Endothelial cell of umbilical vein (primary cell): ENCODE data around the gene CFL1. TPM values are rescaled to one million over a fixed set of nuclear protein-coding genes. Genes with fewer than 3 reads are reported as not detected.

Source experiments
- BruUV-seq: library from RNA; stranded (reverse); fragments of 400-500 nt; replicated peaks from 2 replicates; lab custom pipeline; 2021; lab: Mats Ljungman, UMichigan
- CTCF ChIA-PET: fragments of 300-600, 350-600 bp; sonication (Branson Sonifier 250); formaldehyde crosslinking; loops from one replicate; lab custom pipeline; 2021; ENCODE audit warnings: antibody characterized with exemption, inconsistent platforms; lab: Charles Lee
- POLR2A ChIA-PET: fragments of 300-600, 350-600 bp; sonication (Branson Sonifier 250); formaldehyde crosslinking; loops from one replicate; lab custom pipeline; 2021; ENCODE audit warnings: antibody characterized with exemption, inconsistent platforms; lab: Charles Lee
- DNase-seq: peaks from one replicate; pipeline ENCODE4 v3.0.0-alpha.2; 2011; ENCODE audit warnings: low read depth, low spot score
- FAIRE-seq: peaks from 2 replicates; lab custom pipeline; 2011; peaks lifted over from hg19 to GRCh38; lab: Jason Lieb, UNC
- H2AFZ ChIP-seq: 2 replicates; pipeline ENCODE4 v1.6.0; 2012; ENCODE audit warnings: low read depth, low read length, control low read depth, inconsistent platforms
- H3K27ac ChIP-seq: 2 replicates; pipeline ENCODE4 v1.5.1; 2011; ENCODE audit warnings: low read depth, mild to moderate bottlenecking, control low read depth, low read length, moderate library complexity; ENCODE audit not compliant: insufficient read depth
- H3K27me3 ChIP-seq, 2 experiments: 2 replicates each; pipeline versions ENCODE4 v1.6.0 to v1.6.1; 2011; ENCODE audit warnings: low read length in 2 of 2, mixed read lengths in 1 of 2; ENCODE audit not compliant: control insufficient read depth in 2 of 2, insufficient read depth in 2 of 2
- H3K36me3 ChIP-seq, 2 experiments: 2 replicates in 1 of 2; 3 replicates in 1 of 2; pipeline ENCODE4 v1.5.1; 2011; ENCODE audit warnings: low read length in 2 of 2, mild to moderate bottlenecking in 1 of 2, moderate library complexity in 1 of 2; ENCODE audit not compliant: control insufficient read depth in 2 of 2, insufficient read depth in 2 of 2; ENCODE audit errors: extremely low read depth in 1 of 2
- H3K4me1 ChIP-seq: 3 replicates; pipeline ENCODE4 v1.5.1; 2011; ENCODE audit warnings: mild to moderate bottlenecking, low read length; ENCODE audit not compliant: control insufficient read depth, insufficient read depth; ENCODE audit errors: extremely low read depth
- H3K4me2 ChIP-seq: 2 replicates; pipeline ENCODE4 v1.6.1; 2011; ENCODE audit warnings: low read length, control low read depth, mixed read lengths; ENCODE audit not compliant: insufficient read depth
- H3K4me3 ChIP-seq, 3 experiments: fragments of 200-600 bp in 1 of 3; sonication (generic), shearing (Covaris generic) in 1 of 3; replicated peaks in 1 of 3; 2 replicates each; pipeline ENCODE4 v1.5.1; 2011 to 2016; ENCODE audit warnings: control low read depth in 3 of 3, low read length in 3 of 3, mild to moderate bottlenecking in 2 of 3, inconsistent platforms in 1 of 3, low read depth in 1 of 3, moderate library complexity in 1 of 3; ENCODE audit not compliant: insufficient read depth in 1 of 3
- H3K79me2 ChIP-seq: 2 replicates; pipeline ENCODE4 v1.6.0; 2012; ENCODE audit warnings: low read length, inconsistent platforms; ENCODE audit not compliant: control insufficient read depth, insufficient read depth
- H3K9ac ChIP-seq: replicated peaks from 2 replicates; pipeline ENCODE3; 2011; ENCODE audit warnings: low read length, control low read depth; ENCODE audit not compliant: insufficient read depth; ENCODE audit errors: extremely low read depth
- H3K9me1 ChIP-seq: replicated peaks from 3 replicates; pipeline ENCODE4 v1.6.0; 2011; ENCODE audit warnings: mild to moderate bottlenecking, low read length; ENCODE audit not compliant: control insufficient read depth, insufficient read depth; ENCODE audit errors: extremely low read depth
- H3K9me3 ChIP-seq: replicated peaks from 2 replicates; pipeline ENCODE4 v1.5.1; 2012; ENCODE audit warnings: low read length, inconsistent platforms; ENCODE audit not compliant: control insufficient read depth, insufficient read depth
- H4K20me1 ChIP-seq: replicated peaks from 2 replicates; pipeline ENCODE3; 2011; ENCODE audit warnings: mild to moderate bottlenecking, low read length; ENCODE audit not compliant: control insufficient read depth, insufficient read depth; ENCODE audit errors: extremely low read depth
- EZH2 ChIP-seq: IDR thresholded peaks from 2 replicates; pipeline ENCODE4 v1.6.1; 2012; ENCODE audit warnings: borderline replicate concordance, low read depth, mild to moderate bottlenecking, moderate library complexity, low read length, inconsistent platforms; ENCODE audit not compliant: severe bottlenecking
- FOS ChIP-seq: IDR thresholded peaks from 2 replicates; pipeline ENCODE4 v1.6.1; 2011; ENCODE audit warnings: mild to moderate bottlenecking, low read length, moderate library complexity, borderline replicate concordance; ENCODE audit not compliant: insufficient read depth
- GATA2 ChIP-seq: IDR thresholded peaks from 2 replicates; pipeline ENCODE4 v1.7.0; 2011; ENCODE audit warnings: low read depth, mild to moderate bottlenecking, moderate library complexity, mixed read lengths, low read length; ENCODE audit not compliant: insufficient read length, insufficient read depth
- JUN ChIP-seq: IDR thresholded peaks from 2 replicates; pipeline ENCODE4 v1.6.1; 2011; ENCODE audit warnings: borderline replicate concordance, low read depth; ENCODE audit not compliant: insufficient read length, insufficient read depth
- MYC ChIP-seq: IDR thresholded peaks from one replicate; pipeline ENCODE4 v1.6.1; 2011; ENCODE audit warnings: mild to moderate bottlenecking, low read depth, low read length
- POLR2A ChIP-seq: IDR thresholded peaks from 2 replicates; pipeline ENCODE4 v1.6.1; 2012; ENCODE audit warnings: low read depth, mild to moderate bottlenecking, control low read depth, low read length
- POLR2AphosphoS5 ChIP-seq: IDR thresholded peaks from 2 replicates; pipeline ENCODE4 v1.6.1; 2012; ENCODE audit warnings: low read depth, mild to moderate bottlenecking, control low read depth, low read length, moderate library complexity; ENCODE audit not compliant: insufficient read depth
- dilution Hi-C: fragments of 300-500 bp; cut with MboI; formaldehyde crosslinking; loops from one replicate; pipeline ENCODE4 v1.15.0; 2019; ENCODE audit warnings: low sequenced_read_pairs; ENCODE audit not compliant: extremely low pct_ligation_motif_present
- intact Hi-C: fragments of 100-400 bp; cut with micrococcal nuclease; formaldehyde crosslinking; loops from one replicate; pipeline ENCODE4 v1.10.0; 2022
- polyA plus RNA-seq, 4 experiments: library from polyadenylated mRNA; depleted of rRNA in 3 of 4; stranded (reverse) in 3 of 4; unstranded in 1 of 4; fragments of >200 nt; gene quantifications; 2 replicates each; pipeline versions ENCODE4 v1.2.1 to v1.2.3, GENCODE V29; 2011 to 2012; ENCODE audit warnings: missing spikeins in 1 of 4
- total RNA-seq: library from RNA; stranded (reverse); gene quantifications from 2 replicates; pipeline ENCODE4 v1.2.3, GENCODE V29; 2021
- TF ChIP-seq, protein P1 (sequence below), 2 donors: IDR thresholded peaks; 1 replicate in 1 of 2; 2 replicates in 1 of 2; pipeline ENCODE4 v1.5.1; 2011; ENCODE audit warnings: low read length in 2 of 2, mild to moderate bottlenecking in 2 of 2, moderate library complexity in 2 of 2, control low read depth in 1 of 2, inconsistent platforms in 1 of 2, low read depth in 1 of 2; ENCODE audit not compliant: insufficient read depth in 1 of 2; ENCODE audit errors: extremely low read depth in 1 of 2
- TF ChIP-seq, protein P2 (sequence below): IDR thresholded peaks from 2 replicates; pipeline ENCODE4 v1.6.1; 2011; ENCODE audit not compliant: insufficient read depth, insufficient read length

Gene CFL1
- total and polyA plus RNA-seq, 2 donors (not counting 3 experiments of a cell fraction or from before 2014, with no cell fraction given), result 1,844 to 2,403 TPM

DNA sequence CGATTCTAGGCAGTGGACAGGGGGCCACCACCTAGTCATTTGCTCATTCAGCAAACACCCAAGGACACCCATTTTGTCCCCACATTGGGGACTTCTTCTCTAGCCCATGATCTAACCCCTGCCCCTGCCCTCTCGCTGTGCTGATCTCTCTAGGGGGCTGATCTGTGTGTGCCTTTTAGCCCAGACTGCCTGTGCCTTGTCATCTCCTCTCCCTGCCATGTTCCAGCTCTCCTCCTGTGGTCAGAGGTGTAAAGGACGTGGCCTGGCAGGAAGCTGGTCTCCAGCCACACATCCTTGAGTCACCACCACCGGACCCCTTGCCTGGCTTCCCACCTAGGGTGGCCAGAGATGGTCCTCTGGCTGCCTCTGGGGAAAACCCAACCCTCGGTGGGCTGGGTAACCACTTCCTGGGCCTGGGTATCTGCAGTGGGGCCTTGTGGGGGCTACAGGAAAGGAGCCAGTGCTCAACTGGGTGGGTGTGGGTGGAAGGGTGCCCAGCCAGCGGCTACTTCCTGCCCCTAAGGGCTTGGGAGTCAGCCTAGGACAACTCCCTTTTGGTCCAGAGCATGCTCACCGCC lies 23.0 kb upstream of the CFL1 start:
- Histone ChIP-seq H3K79me2 (no peaks in the 10 kb centered on the region), H3K4me1 (no peaks in the 10 kb centered on the region), H3K9ac (no peak overlapping the region), H3K36me3 (peaks cover 4 to 27% of the 10 kb centered on the region in 2 experiments), H2AFZ (no peak overlapping the region), H3K27ac (no peak overlapping the region), H3K9me3 (no peaks in the 10 kb centered on the region), H3K27me3 (no peaks in the 10 kb centered on the region), H4K20me1 (no peaks in the 10 kb centered on the region), H3K9me1 (no peaks in the 10 kb centered on the region), H3K4me3 (no peak overlapping the region), H3K4me2 (no peak overlapping the region)
- FAIRE-seq (no peak), DNase-seq (no peak)
- intact Hi-C loops (no loop called here), dilution Hi-C loops (no loop called here)
- POLR2A ChIA-PET, result no interaction called here
- CTCF ChIA-PET, result interaction anchor here (0.9 to 1.8 kb wide), 4 partner anchors 20 to 108 kb away, joined by 3 to 4 read pairs (median 4); partner anchors contain the start of gene MUS81
- BruUV-seq, result no TSS peak
- TF ChIP-seq GATA2 (no peak), POLR2A (no peak), EZH2 (no peak), POLR2AphosphoS5 (no peak), MYC (no peak), JUN (no peak), FOS (no peak)
- TF ChIP-seq, protein P1, sequence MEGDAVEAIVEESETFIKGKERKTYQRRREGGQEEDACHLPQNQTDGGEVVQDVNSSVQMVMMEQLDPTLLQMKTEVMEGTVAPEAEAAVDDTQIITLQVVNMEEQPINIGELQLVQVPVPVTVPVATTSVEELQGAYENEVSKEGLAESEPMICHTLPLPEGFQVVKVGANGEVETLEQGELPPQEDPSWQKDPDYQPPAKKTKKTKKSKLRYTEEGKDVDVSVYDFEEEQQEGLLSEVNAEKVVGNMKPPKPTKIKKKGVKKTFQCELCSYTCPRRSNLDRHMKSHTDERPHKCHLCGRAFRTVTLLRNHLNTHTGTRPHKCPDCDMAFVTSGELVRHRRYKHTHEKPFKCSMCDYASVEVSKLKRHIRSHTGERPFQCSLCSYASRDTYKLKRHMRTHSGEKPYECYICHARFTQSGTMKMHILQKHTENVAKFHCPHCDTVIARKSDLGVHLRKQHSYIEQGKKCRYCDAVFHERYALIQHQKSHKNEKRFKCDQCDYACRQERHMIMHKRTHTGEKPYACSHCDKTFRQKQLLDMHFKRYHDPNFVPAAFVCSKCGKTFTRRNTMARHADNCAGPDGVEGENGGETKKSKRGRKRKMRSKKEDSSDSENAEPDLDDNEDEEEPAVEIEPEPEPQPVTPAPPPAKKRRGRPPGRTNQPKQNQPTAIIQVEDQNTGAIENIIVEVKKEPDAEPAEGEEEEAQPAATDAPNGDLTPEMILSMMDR (IDR thresholded peaks at IDR 0.05; ENCODE audit: extremely low read depth in 1 of 2, insufficient read depth in 1 of 2, low read depth in 1 of 2, low read length in 2 of 2), result no peak
- TF ChIP-seq, protein P2, sequence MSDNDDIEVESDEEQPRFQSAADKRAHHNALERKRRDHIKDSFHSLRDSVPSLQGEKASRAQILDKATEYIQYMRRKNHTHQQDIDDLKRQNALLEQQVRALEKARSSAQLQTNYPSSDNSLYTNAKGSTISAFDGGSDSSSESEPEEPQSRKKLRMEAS, result no peak
